Neural cell (in vitro differentiated cells): ENCODE results near the gene FBXL2. TPM values are rescaled to one million over a fixed set of nuclear protein-coding genes. Genes with fewer than 3 reads are reported as not detected.

Experiments used
- H2AFZ ChIP-seq: fragments of 200-600, 300-800 bp; sonication (generic), shearing (Covaris generic); 2 replicates; pipeline ENCODE4 v1.6.0; 2014; ENCODE audit warnings: low read depth, mild to moderate bottlenecking, antibody characterized with exemption, low read length, moderate library complexity
- H3F3A ChIP-seq: fragments of 200-600 bp; shearing (Covaris generic); 2 replicates; pipeline ENCODE4 v1.6.1; 2016; ENCODE audit warnings: mild to moderate bottlenecking, moderate library complexity, mixed read lengths, antibody characterized with exemption, low read length; ENCODE audit not compliant: insufficient read depth, poor library complexity, severe bottlenecking
- H3K27ac ChIP-seq: fragments of 200-600, 300-800 bp; sonication (generic), shearing (Covaris generic); 2 replicates; pipeline ENCODE4 v1.5.1; 2014; ENCODE audit warnings: mild to moderate bottlenecking, low read length, moderate library complexity
- H3K27me3 ChIP-seq: fragments of 300-800, 200-600 bp; sonication (generic), shearing (Covaris generic); 2 replicates; pipeline ENCODE4 v1.6.0; 2014; ENCODE audit warnings: mild to moderate bottlenecking, low read depth, low read length, moderate library complexity; ENCODE audit not compliant: insufficient read depth
- H3K36me3 ChIP-seq: fragments of 300-800, 200-600 bp; sonication (generic), shearing (Covaris generic); 2 replicates; pipeline ENCODE4 v1.5.1; 2014; ENCODE audit warnings: mild to moderate bottlenecking, antibody characterized with exemption, low read length, moderate library complexity; ENCODE audit not compliant: insufficient read depth
- H3K4me2 ChIP-seq: fragments of 300-800, 200-600 bp; sonication (generic), shearing (Covaris generic); 2 replicates; pipeline ENCODE4 v1.6.0; 2014; ENCODE audit warnings: mild to moderate bottlenecking, low read length
- H3K4me3 ChIP-seq: fragments of 300-800, 200-600 bp; sonication (generic), shearing (Covaris generic); 2 replicates; pipeline ENCODE4 v1.5.1; 2014; ENCODE audit warnings: mild to moderate bottlenecking, low read length, moderate library complexity
- H3K79me2 ChIP-seq: fragments of 200-600 bp; shearing (Covaris generic); replicated peaks from 2 replicates; pipeline ENCODE4 v1.6.0; 2014; ENCODE audit warnings: mild to moderate bottlenecking, low read length, moderate library complexity; ENCODE audit not compliant: insufficient read depth
- H3K9ac ChIP-seq: fragments of 300-800, 200-600 bp; sonication (generic), shearing (Covaris generic); 2 replicates; pipeline ENCODE4 v1.6.1; 2016; ENCODE audit warnings: mild to moderate bottlenecking, low read length, mixed read lengths
- H3K9me2 ChIP-seq: fragments of 200-600 bp; shearing (Covaris generic); 2 replicates; pipeline ENCODE4 v1.6.1; 2016; ENCODE audit warnings: mild to moderate bottlenecking, low read length, mixed read lengths; ENCODE audit not compliant: insufficient read depth
- H3K9me3 ChIP-seq: fragments of 200-600, 300-800 bp; sonication (generic), shearing (Covaris generic); 2 replicates; pipeline ENCODE4 v1.6.1; 2016; ENCODE audit warnings: mild to moderate bottlenecking, mixed run types, low read length, moderate library complexity, mixed read lengths
- H4K20me1 ChIP-seq: fragments of 200-600 bp; shearing (Covaris generic); 2 replicates; pipeline ENCODE4 v1.6.1; 2016; ENCODE audit warnings: mild to moderate bottlenecking, mixed run types; ENCODE audit not compliant: insufficient read depth
- CTCF ChIP-seq: fragments of 450-650 bp; IDR thresholded peaks from 2 replicates; pipeline ENCODE4 v1.5.1; 2014; ENCODE audit warnings: antibody characterized with exemption, mild to moderate bottlenecking, moderate library complexity; ENCODE audit not compliant: poor library complexity, severe bottlenecking
- EP300 ChIP-seq: fragments of 450-650 bp; conservative IDR thresholded peaks from 2 replicates; pipeline ENCODE4 v1.6.1; 2014; ENCODE audit warnings: antibody characterized with exemption, mild to moderate bottlenecking, moderate library complexity; ENCODE audit not compliant: poor library complexity, severe bottlenecking
- EZH2 ChIP-seq: fragments of 200-600, 300-800 bp; shearing (Covaris generic), sonication (generic); IDR thresholded peaks from 2 replicates; pipeline ENCODE4 v1.6.1; 2014; ENCODE audit warnings: antibody characterized with exemption, low read length, borderline replicate concordance, mild to moderate bottlenecking; ENCODE audit not compliant: insufficient read depth, poor library complexity, severe bottlenecking
- MXI1 ChIP-seq: fragments of 450-650 bp; conservative IDR thresholded peaks from 2 replicates; pipeline ENCODE4 v1.6.1; 2014; ENCODE audit warnings: antibody characterized with exemption, mild to moderate bottlenecking; ENCODE audit not compliant: poor library complexity, severe bottlenecking
- POLR2AphosphoS5 ChIP-seq: IDR thresholded peaks from 2 replicates; pipeline ENCODE4 v1.6.1; 2012
- RAD21 ChIP-seq: fragments of 450-650 bp; conservative IDR thresholded peaks from 2 replicates; pipeline ENCODE4 v1.6.1; 2014; ENCODE audit warnings: antibody characterized with exemption, mild to moderate bottlenecking, moderate library complexity
- REST ChIP-seq: IDR thresholded peaks from 2 replicates; pipeline ENCODE4 v1.6.1; 2012; ENCODE audit warnings: borderline replicate concordance
- SMC3 ChIP-seq: fragments of 450-650 bp; conservative IDR thresholded peaks from 2 replicates; pipeline ENCODE4 v1.6.1; 2014; ENCODE audit warnings: antibody characterized with exemption, mild to moderate bottlenecking, moderate library complexity; ENCODE audit not compliant: poor library complexity
- TAF1 ChIP-seq: IDR thresholded peaks from 2 replicates; pipeline ENCODE4 v1.6.1; 2012; ENCODE audit warnings: low read depth
- polyA plus RNA-seq: library from polyadenylated mRNA; depleted of rRNA; stranded (reverse); fragments of >200 nt; gene quantifications from 2 replicates; pipeline ENCODE4 v1.2.3, GENCODE V29; 2014
- small RNA-seq, 3 experiments: library from RNA; depleted of rRNA; stranded (forward); fragments of <200 nt; gene quantifications; one replicate each; pipeline ENCODE3, GENCODE V24; 2012

FBXL2 gene
- polyA plus RNA-seq, 1 donor from 2014 or later = 82.0 TPM

GRCh38 chr3:33430571-33430970 lies 153.3 kb downstream of the FBXL2 start:
- Histone ChIP-seq H4K20me1 (no peaks in the 10 kb centered on the region), H3K4me2 (no peak overlapping the region), H3K9me2 (no peaks in the 10 kb centered on the region)

GRCh38 chr3:33433843-33434242 lies 156.6 kb downstream of the FBXL2 start:
- Histone ChIP-seq H3F3A (no peaks in the 10 kb centered on the region), H3K4me2 (no peak overlapping the region), H3K27me3 (no peaks in the 10 kb centered on the region), H3K9ac (no peak overlapping the region), H3K79me2 (peaks cover 86% of the 10 kb centered on the region), H3K4me3 (no peak overlapping the region), H2AFZ (no peak overlapping the region), H4K20me1 (peaks cover 7% of the 10 kb centered on the region), H3K9me2 (no peaks in the 10 kb centered on the region), H3K36me3 (no peaks in the 10 kb centered on the region), H3K27ac (no peak overlapping the region), H3K9me3 (no peaks in the 10 kb centered on the region)
- TF ChIP-seq REST = no peak

More at GRCh38 chr3:33430571-33430970, 153.3 kb downstream of the FBXL2 start:
- H3K4me3 ChIP-seq = no peak overlapping the region
- no peak overlapping the region for H3K9ac ChIP-seq
- H3F3A ChIP-seq = no peaks in the 10 kb centered on the region
- H2AFZ ChIP-seq = no peak overlapping the region
- H3K9me3 ChIP-seq = no peaks in the 10 kb centered on the region
- H3K36me3 ChIP-seq = no peaks in the 10 kb centered on the region
- H3K79me2 ChIP-seq = peaks cover 77% of the 10 kb centered on the region
- H3K27ac ChIP-seq = no peak overlapping the region
- H3K27me3 ChIP-seq = no peaks in the 10 kb centered on the region
- no peak for TF ChIP-seq POLR2AphosphoS5
- TF ChIP-seq TAF1 = no peak
- TF ChIP-seq RAD21 = no peak
- TF ChIP-seq MXI1 = no peak
- no peak for TF ChIP-seq REST
- TF ChIP-seq EP300 = no peak
- TF ChIP-seq CTCF = no peak
- no peak for TF ChIP-seq EZH2
- no peak for TF ChIP-seq SMC3

Small RNA genes lying within 50 kb of the gene (small RNA-seq; reads per million reads assigned to genes)
- gene RNU7-110P = 0 reads per million in 3 experiments

Other genes with a start within 250 kb of the FBXL2 start
- 25.4 and 26.0 TPM in 2 replicates for gene GLB1, start 180.3 kb upstream of the FBXL2 start, polyA plus RNA-seq
- 0.26 and 1.2 TPM in 2 replicates for gene TMPPE, start 180.3 kb upstream of the FBXL2 start, polyA plus RNA-seq
- 7.1 and 9.2 TPM in 2 replicates for gene CRTAP, start 163.4 kb upstream of the FBXL2 start, polyA plus RNA-seq
- 0.70 and 0.74 TPM in 2 replicates for gene SUSD5, start 58.6 kb upstream of the FBXL2 start, polyA plus RNA-seq
- gene UBP1, start 163.0 kb downstream of the FBXL2 start, polyA plus RNA-seq = 59.6 and 74.2 TPM in 2 replicates